HL-60 (cell line): ENCODE data around the gene SPATA12.

ENCODE experiments used
- DNase-seq, 2 experiments: peaks; one replicate each; pipeline ENCODE4 v3.0.0-alpha.2; 2010 to 2020; ENCODE audit warnings: low read depth in 1 of 2, low spot score in 1 of 2
- H3K27ac ChIP-seq: fragments of 250-450 bp; sonication (Bioruptor Pico); replicated peaks from 2 replicates; pipeline ENCODE4 v1.5.1; 2020; ENCODE audit warnings: mild to moderate bottlenecking, moderate library complexity
- H3K27me3 ChIP-seq: fragments of 250-450 bp; sonication (Bioruptor Pico); 2 replicates; pipeline ENCODE4 v1.5.1; 2021; ENCODE audit warnings: mild to moderate bottlenecking, moderate library complexity; ENCODE audit not compliant: insufficient read depth, poor library complexity, severe bottlenecking
- H3K4me3 ChIP-seq: replicated peaks from 2 replicates; pipeline ENCODE4 v1.5.1; 2011; ENCODE audit warnings: mild to moderate bottlenecking, control low read depth, low read length; ENCODE audit not compliant: insufficient read depth
- CTCF ChIP-seq: IDR thresholded peaks from one replicate; pipeline ENCODE4 v1.5.1; 2011; ENCODE audit warnings: low read length, control low read depth, inconsistent platforms; ENCODE audit not compliant: insufficient read depth
- GABPA ChIP-seq: IDR thresholded peaks from 2 replicates; pipeline ENCODE4 v1.6.1; 2012; ENCODE audit warnings: low read depth
- POLR2AphosphoS5 ChIP-seq: IDR thresholded peaks from 2 replicates; pipeline ENCODE4 v1.6.1; 2012; ENCODE audit warnings: low read depth
- REST ChIP-seq: IDR thresholded peaks from 2 replicates; pipeline ENCODE4 v1.6.1; 2012; ENCODE audit warnings: low read depth; ENCODE audit not compliant: insufficient replicate concordance
- SPI1 ChIP-seq: IDR thresholded peaks from 2 replicates; pipeline ENCODE4 v1.6.1; 2012; ENCODE audit warnings: low read depth, mild to moderate bottlenecking, borderline replicate concordance

The SPATA12 gene

GRCh38 chr3:57089043-57089442, 28.6 kb downstream of the SPATA12 start:
- Histone ChIP-seq H3K27ac (no peak overlapping the region), H3K4me3 (no peak overlapping the region), H3K27me3 (no peaks in the 10 kb centered on the region)
- TF ChIP-seq GABPA = no peak
- TF ChIP-seq REST = no peak
- no peak for TF ChIP-seq CTCF
- TF ChIP-seq SPI1 = no peak
- TF ChIP-seq POLR2AphosphoS5 = no peak
- no peak for DNase-seq

GRCh38 chr3:57091521-57092273, 31.2 kb downstream of the SPATA12 start:
- no peak overlapping the region for H3K4me3 ChIP-seq
- no peak for TF ChIP-seq SPI1
- TF ChIP-seq REST = no peak
- TF ChIP-seq POLR2AphosphoS5 = no peak
- no peak for TF ChIP-seq GABPA
- TF ChIP-seq CTCF = no peak
- DNase-seq = no peak
- no peaks in the 10 kb centered on the region for H3K27me3 ChIP-seq
- H3K27ac ChIP-seq = no peak overlapping the region

- DNase-seq = no peak
- H3K4me3 ChIP-seq = no peak overlapping the region
- no peak overlapping the region for H3K27ac ChIP-seq
- no peaks in the 10 kb centered on the region for H3K27me3 ChIP-seq
- no peak for TF ChIP-seq POLR2AphosphoS5
- no peak for TF ChIP-seq SPI1
- TF ChIP-seq CTCF = no peak
- TF ChIP-seq GABPA = no peak
- no peak for TF ChIP-seq REST
Observed at GRCh38 chr3:57093489-57093888, 33.0 kb downstream of the SPATA12 start.
